Measurements from ENCODE around the gene ZBTB8B. TPM values are rescaled to one million over a fixed set of nuclear protein-coding genes. Genes with fewer than 3 reads are reported as not detected.

ZBTB8B gene
- total RNA-seq, 1 donor from 2014 or later: 5.6 TPM

- H3K4me1 Mint-ChIP-seq: peaks cover 10% of the 10 kb centered on the region
- H3K9me3 Mint-ChIP-seq: peaks cover 5% of the 10 kb centered on the region
- peaks cover 23% of the 10 kb centered on the region for H3K79me2 ChIP-seq (ENCODE audit: low read depth)
- TF ChIP-seq CTCF (IDR thresholded peaks at IDR 0.05) (no peak), EZH2 (IDR thresholded peaks at IDR 0.05) (no peak), EZH2phosphoT487 (IDR thresholded peaks at IDR 0.05) (no peak)
- DNase-seq (ENCODE audit: low spot score): peak; percentile 62
- H3K27me3 Mint-ChIP-seq (ENCODE audit: insufficient read depth, low read depth): peaks cover 6% of the 10 kb centered on the region
- no peak overlapping the region for H3K27ac ChIP-seq
- H3K36me3 ChIP-seq: no peaks in the 10 kb centered on the region
- no peaks in the 10 kb centered on the region for H4K20me1 ChIP-seq (ENCODE audit: low read depth)
- no peaks in the 10 kb centered on the region for H3K9me3 ChIP-seq (ENCODE audit: low read depth)
- H3K4me3 Mint-ChIP-seq: peak overlapping the region; percentile 97
- H3K9ac ChIP-seq: no peak overlapping the region
- H3K36me3 Mint-ChIP-seq: no peaks in the 10 kb centered on the region
- peak overlapping the region; percentile 77 for H3K4me2 ChIP-seq
- H3K27me3 ChIP-seq: peaks cover 3% of the 10 kb centered on the region
- peak overlapping the region; percentile 39 for H3K27ac Mint-ChIP-seq
- H3K4me3 ChIP-seq: peak overlapping the region; percentile 73
- H2AFZ ChIP-seq (replicated peaks): peak overlapping the region; percentile 54
- peaks cover 8% of the 10 kb centered on the region for H3K4me1 ChIP-seq
- H3F3A ChIP-seq (ENCODE audit: low read depth): no peaks in the 10 kb centered on the region
Observed at GRCh38 chr1:32464191-32464715, 619 bp upstream of the ZBTB8B start.

DNA sequence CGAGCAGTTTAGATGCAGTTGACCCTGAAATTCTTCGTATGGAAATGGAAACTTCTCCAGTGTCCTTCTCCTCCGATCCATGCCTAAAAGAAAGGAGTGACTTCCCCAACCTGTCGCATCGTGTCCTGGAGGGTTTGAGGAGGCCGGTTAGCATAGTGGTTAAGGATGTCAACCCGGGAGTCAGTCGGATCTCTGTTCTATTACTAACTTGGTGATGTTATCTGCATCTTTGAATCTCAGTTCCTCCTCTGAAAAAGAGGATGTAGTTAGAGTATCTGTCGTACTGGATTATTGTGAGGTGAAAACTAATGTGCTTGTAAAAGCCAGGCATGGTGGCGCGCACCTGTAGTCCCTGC is 684 bp downstream of the ZBTB8B start:
- TF ChIP-seq EZH2 (IDR thresholded peaks at IDR 0.05) (no peak), CTCF (IDR thresholded peaks at IDR 0.05) (no peak), EZH2phosphoT487 (IDR thresholded peaks at IDR 0.05) (no peak)
- H3K4me3 ChIP-seq: peak overlapping the region; percentile 73
- no peak overlapping the region for H3K9ac ChIP-seq
- H3K4me1 Mint-ChIP-seq: peaks cover 10% of the 10 kb centered on the region
- no peaks in the 10 kb centered on the region for H3K9me3 Mint-ChIP-seq
- H3K4me3 Mint-ChIP-seq: peak overlapping the region; percentile 97
- H3K27me3 Mint-ChIP-seq (ENCODE audit: insufficient read depth, low read depth): peaks cover 6% of the 10 kb centered on the region
- H3K79me2 ChIP-seq (ENCODE audit: low read depth): peaks cover 23% of the 10 kb centered on the region
- no peaks in the 10 kb centered on the region for H3K36me3 Mint-ChIP-seq
- H3K36me3 ChIP-seq: no peaks in the 10 kb centered on the region
- H3K27ac ChIP-seq: no peak overlapping the region
- DNase-seq (ENCODE audit: low spot score): no peak
- peaks cover 8% of the 10 kb centered on the region for H3K4me1 ChIP-seq
- peak overlapping the region; percentile 88 for H3K4me2 ChIP-seq
- no peaks in the 10 kb centered on the region for H4K20me1 ChIP-seq (ENCODE audit: low read depth)
- no peaks in the 10 kb centered on the region for H3K9me3 ChIP-seq (ENCODE audit: low read depth)
- H3K27ac Mint-ChIP-seq: peak overlapping the region; percentile 0
- H3F3A ChIP-seq (ENCODE audit: low read depth): no peaks in the 10 kb centered on the region
- H2AFZ ChIP-seq (replicated peaks): peak overlapping the region; percentile 88
- H3K27me3 ChIP-seq: peaks cover 3% of the 10 kb centered on the region

DNA sequence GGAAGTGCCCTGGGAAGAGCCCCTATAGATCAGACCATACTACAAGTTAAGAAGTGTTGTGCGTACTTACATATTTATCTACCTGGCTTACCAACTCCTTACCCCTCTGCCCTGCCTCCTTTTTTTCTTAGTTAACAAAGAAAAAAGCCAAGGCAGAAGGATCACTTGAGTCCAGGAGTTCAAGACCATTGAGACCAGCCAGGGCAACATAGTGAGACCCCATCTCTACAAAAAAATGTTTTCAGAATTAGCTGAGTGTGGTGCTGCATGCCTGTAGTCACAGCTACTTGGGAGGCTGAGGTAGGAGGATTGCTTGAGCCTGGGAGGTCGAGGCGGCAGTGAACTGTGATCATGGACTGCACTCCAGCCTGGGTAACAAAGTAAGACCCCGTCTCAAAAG is 1.9 kb downstream of the ZBTB8B start:
- H2AFZ ChIP-seq (replicated peaks): no peak overlapping the region
- no peaks in the 10 kb centered on the region for H3K36me3 Mint-ChIP-seq
- no peak overlapping the region for H3K27ac Mint-ChIP-seq
- no peaks in the 10 kb centered on the region for H3K36me3 ChIP-seq
- H3K4me1 ChIP-seq: peaks cover 8% of the 10 kb centered on the region
- TF ChIP-seq EZH2 (IDR thresholded peaks at IDR 0.05) (no peak), EZH2phosphoT487 (IDR thresholded peaks at IDR 0.05) (no peak), CTCF (IDR thresholded peaks at IDR 0.05) (no peak)
- H3K9ac ChIP-seq: no peak overlapping the region
- H3K79me2 ChIP-seq (ENCODE audit: low read depth): peaks cover 23% of the 10 kb centered on the region
- H3K27ac ChIP-seq: no peak overlapping the region
- H3K4me3 Mint-ChIP-seq: no peak overlapping the region
- peaks cover 10% of the 10 kb centered on the region for H3K4me1 Mint-ChIP-seq
- H3K9me3 ChIP-seq (ENCODE audit: low read depth): no peaks in the 10 kb centered on the region
- H3K27me3 Mint-ChIP-seq (ENCODE audit: insufficient read depth, low read depth): peaks cover 6% of the 10 kb centered on the region
- DNase-seq (ENCODE audit: low spot score): no peak
- H4K20me1 ChIP-seq (ENCODE audit: low read depth): no peaks in the 10 kb centered on the region
- no peaks in the 10 kb centered on the region for H3K9me3 Mint-ChIP-seq
- no peak overlapping the region for H3K4me3 ChIP-seq
- no peaks in the 10 kb centered on the region for H3F3A ChIP-seq (ENCODE audit: low read depth)
- no peak overlapping the region for H3K4me2 ChIP-seq
- peaks cover 3% of the 10 kb centered on the region for H3K27me3 ChIP-seq

Data from neural progenitor cell (in vitro differentiated cells).